Spleen (tissue), 11 donors: ENCODE measurements around the gene DOCK4. TPM values are rescaled to one million over a fixed set of nuclear protein-coding genes. Genes with fewer than 3 reads are reported as not detected.

Experiments
- DNase-seq: peaks from one replicate; pipeline ENCODE4 v3.0.0-alpha.2; 2020
- H3K27ac ChIP-seq, 8 donors: fragments of 200-600 bp; sonication (generic) in 7 of 8; 1 replicate in 4 of 8; 2 replicates in 4 of 8; pipeline versions ENCODE4 v1.5.0 to v1.8.0; 2016 to 2021; ENCODE audit warnings: inconsistent platforms in 4 of 8, mild to moderate bottlenecking in 4 of 8, moderate library complexity in 1 of 8
- H3K27me3 ChIP-seq, 7 donors: fragments of 200-600 bp; sonication (generic) in 6 of 7; replicated peaks in 1 of 7; 1 replicate in 4 of 7; 2 replicates in 3 of 7; pipeline versions ENCODE4 v1.5.0 to v1.8.0; 2016 to 2021; ENCODE audit warnings: inconsistent platforms in 3 of 7, mild to moderate bottlenecking in 1 of 7
- H3K36me3 ChIP-seq, 6 donors: fragments of 200-600 bp; sonication (generic) in 5 of 6; 1 replicate in 4 of 6; 2 replicates in 2 of 6; pipeline versions ENCODE4 v1.5.0 to v1.8.0; 2016 to 2021; ENCODE audit warnings: inconsistent platforms in 2 of 6
- H3K4me1 ChIP-seq, 6 donors: fragments of 200-600 bp; sonication (generic) in 5 of 6; 1 replicate in 3 of 6; 2 replicates in 3 of 6; pipeline versions ENCODE4 v1.5.0 to v1.8.0; 2016 to 2021; ENCODE audit warnings: inconsistent platforms in 3 of 6
- H3K4me3 ChIP-seq, 8 donors: fragments of 200-600 bp; sonication (generic) in 7 of 8; 1 replicate in 4 of 8; 2 replicates in 4 of 8; pipeline versions ENCODE4 v1.5.0 to v1.8.0; 2016 to 2021; ENCODE audit warnings: inconsistent platforms in 4 of 8, mild to moderate bottlenecking in 4 of 8, moderate library complexity in 2 of 8
- H3K9me3 ChIP-seq, 8 donors: fragments of 200-600 bp; sonication (generic) in 7 of 8; 1 replicate in 4 of 8; 2 replicates in 4 of 8; pipeline versions ENCODE4 v1.5.0 to v1.8.0; 2016 to 2021; ENCODE audit warnings: inconsistent platforms in 4 of 8
- CTCF ChIP-seq, 11 experiments: fragments of 200-600 bp in 7 of 11; fragments of 450-650 bp in 4 of 11; sonication (generic) in 4 of 11; IDR thresholded peaks in 8 of 11; conservative IDR thresholded peaks in 3 of 11; 1 replicate in 7 of 11; 2 replicates in 4 of 11; pipeline versions ENCODE4 v1.4.0 to v1.8.0; 2016 to 2021; ENCODE audit warnings: antibody characterized with exemption in 11 of 11, inconsistent platforms in 4 of 11, mild to moderate bottlenecking in 1 of 11
- POLR2A ChIP-seq, 3 donors: fragments of 450-650 bp; IDR thresholded peaks; one replicate each; pipeline ENCODE4 v1.5.1; 2017; ENCODE audit warnings: antibody characterized with exemption in 3 of 3, mild to moderate bottlenecking in 1 of 3
- POLR2AphosphoS5 ChIP-seq, 3 donors: sonication (generic); formaldehyde crosslinking; IDR thresholded peaks; one replicate each; pipeline ENCODE4 v1.5.1; 2017; ENCODE audit warnings: antibody characterized with exemption in 3 of 3
- WGBS, 5 donors: extraction: QIAGEN DNeasy Blood & Tissue Kit in 3 of 5; methylation state at CpG; one replicate each; pipeline versions ENCODE4 v1.1.5 to v1.1.7; 2013 to 2018; 5-methylcytosine and 5-hydroxymethylcytosine counted together
- intact Hi-C: fragments of 100-400 bp; cut with DNase I; formaldehyde crosslinking; loops from one replicate; pipeline ENCODE4 v1.15.0; 2023; ENCODE audit warnings: low total_unique reads
- polyA plus RNA-seq, 3 donors: library from polyadenylated mRNA; stranded (reverse); fragments of 200-250 nt; gene quantifications; one replicate each; pipeline ENCODE4 v1.2.1, GENCODE V29; 2013
- total RNA-seq, 7 donors: library from RNA; depleted of rRNA in 3 of 7; stranded (reverse); fragments of >200 nt in 3 of 7; fragmentation: NEBNext Ultra II Directional in 4 of 7; extraction: Animal tissue kit (Norgen Biotek cat#: 25700) in 4 of 7; gene quantifications; one replicate each; pipeline versions ENCODE4 v1.1.0 to v1.2.1, GENCODE V29; 2016 to 2021
- donor health status: healthy with polysubstance abuse.
- donor health status: DM: no; HTN: no; CAD: no; lungs with moderate emphysema.
- donor health status: DM: no; HTN: no; CAD: no.
- donor health status: Bipolar disorder and iron deficiency.
- donor health status: healthy.
- donor health status: DM: no; HTN: no; CAD: no.
- donor health status: DM: yes; HTN: yes; CAD: no.

The DOCK4 gene
- total and polyA plus RNA-seq, 10 donors: 1.4 to 26.9 (median 14.2) TPM

DNA sequence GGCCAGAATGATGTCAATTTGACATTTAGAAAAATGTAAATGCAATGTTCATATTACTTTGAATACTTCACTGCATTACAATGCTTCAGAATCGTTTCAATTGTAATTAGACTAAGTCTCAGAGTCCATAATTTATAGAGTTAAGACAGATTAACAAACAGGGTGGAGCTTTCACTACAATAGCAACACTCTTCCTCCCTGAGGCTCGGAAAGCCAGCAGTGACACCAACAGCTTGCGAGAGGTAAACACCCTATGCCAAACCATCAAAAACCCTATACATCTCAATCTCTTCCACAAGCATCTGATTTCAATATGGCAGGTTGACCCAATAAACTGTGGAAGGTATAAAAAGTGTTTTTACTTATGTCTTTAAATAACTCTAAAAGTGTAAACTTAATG is 72.2 kb downstream of the DOCK4 start:
- peaks cover 0 to under 1% (median 0%) of the 10 kb centered on the region in 6 donors for H3K4me1 ChIP-seq
- H3K4me3 ChIP-seq: no peak overlapping the region
- peaks cover 0 to 4% (median 0%) of the 10 kb centered on the region in 8 donors for H3K9me3 ChIP-seq
- no peak overlapping the region for H3K27ac ChIP-seq
- DNase-seq: no peak
- no peaks in the 10 kb centered on the region for H3K36me3 ChIP-seq
- 82 to 92% (median 85%) methylated on average over 3 of the region's 3 CpGs for WGBS, 5 donors
- TF ChIP-seq POLR2AphosphoS5 (IDR thresholded peaks at IDR 0.05) (no peak), CTCF (IDR thresholded peaks at IDR 0.05 in 8 of 11, conservative IDR thresholded peaks at IDR 0.05 in 3 of 11) (no peak), POLR2A (IDR thresholded peaks at IDR 0.05) (no peak)
- H3K27me3 ChIP-seq: no peaks in the 10 kb centered on the region
- intact Hi-C loops: no loop called here

DNA sequence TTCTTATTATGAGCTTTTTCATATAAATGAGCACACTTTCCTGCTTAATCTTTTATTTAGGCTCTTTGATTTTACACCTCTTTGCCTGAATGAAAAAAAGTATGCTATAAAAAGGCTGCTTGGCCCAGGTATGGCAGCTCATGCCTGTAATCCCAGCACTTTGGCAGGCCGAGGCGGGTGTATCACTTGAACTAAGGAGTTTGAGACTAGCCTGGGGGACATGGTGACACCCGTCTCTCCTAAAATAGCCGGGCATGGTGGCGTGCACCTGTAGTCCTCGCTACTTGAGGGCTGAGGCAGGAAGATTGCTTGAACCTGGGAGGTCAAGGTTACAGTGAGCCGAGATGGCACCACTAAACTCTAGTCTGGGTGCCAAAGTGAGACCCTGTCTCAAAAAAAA is 72.9 kb downstream of the DOCK4 start:
- WGBS, 5 donors: 91 to 94% (median 92%) methylated on average over 7 of the region's 7 CpGs
- Histone ChIP-seq H3K4me3 (no peak overlapping the region), H3K4me1 (peaks cover 0 to 5% (median 0%) of the 10 kb centered on the region in 6 donors), H3K27me3 (no peaks in the 10 kb centered on the region), H3K9me3 (no peaks in the 10 kb centered on the region), H3K27ac (no peak overlapping the region), H3K36me3 (no peaks in the 10 kb centered on the region)
- intact Hi-C loops: no loop called here
- TF ChIP-seq CTCF (IDR thresholded peaks at IDR 0.05 in 8 of 11, conservative IDR thresholded peaks at IDR 0.05 in 3 of 11) (no peak), POLR2AphosphoS5 (IDR thresholded peaks at IDR 0.05) (no peak)
- DNase-seq: no peak

- 49 to 57% (median 53%) methylated on average over 4 of the region's 4 CpGs for WGBS, 5 donors
- Histone ChIP-seq H3K4me3 (no peak overlapping the region), H3K9me3 (no peaks in the 10 kb centered on the region), H3K36me3 (no peaks in the 10 kb centered on the region), H3K27ac (peak overlapping the region in 2 of 8 donors; percentile 3 to 5), H3K4me1 (peaks cover 0 to 5% (median 0%) of the 10 kb centered on the region in 6 donors), H3K27me3 (no peaks in the 10 kb centered on the region)
- DNase-seq: no peak
- TF ChIP-seq POLR2AphosphoS5 (IDR thresholded peaks at IDR 0.05): no peak
- TF ChIP-seq CTCF (IDR thresholded peaks at IDR 0.05 in 8 of 11, conservative IDR thresholded peaks at IDR 0.05 in 3 of 11): no peak
- TF ChIP-seq POLR2A (IDR thresholded peaks at IDR 0.05): no peak
- intact Hi-C loops: no loop called here
These were observed 74.0 kb downstream of the DOCK4 start for GRCh38 chr7:112132051-112132694.

- DNase-seq: no peak
- H3K9me3 ChIP-seq: no peaks in the 10 kb centered on the region
- intact Hi-C loops: no loop called here
- no peak overlapping the region for H3K27ac ChIP-seq
- no peak for TF ChIP-seq POLR2AphosphoS5 (IDR thresholded peaks at IDR 0.05)
- TF ChIP-seq POLR2A (IDR thresholded peaks at IDR 0.05): no peak
- TF ChIP-seq CTCF (IDR thresholded peaks at IDR 0.05 in 8 of 11, conservative IDR thresholded peaks at IDR 0.05 in 3 of 11): no peak
- no peaks in the 10 kb centered on the region for H3K36me3 ChIP-seq
- H3K4me1 ChIP-seq: peaks cover 0 to 5% (median 0%) of the 10 kb centered on the region in 6 donors
- 79 to 87% (median 83%) methylated on average over 10 of the region's 10 CpGs for WGBS, 5 donors
- no peak overlapping the region for H3K4me3 ChIP-seq
- no peaks in the 10 kb centered on the region for H3K27me3 ChIP-seq
These were observed 75.3 kb downstream of the DOCK4 start for GRCh38 chr7:112130729-112131410.
